PC-9 (cell line): Measurements from ENCODE around the gene CYTH3. TPM values are rescaled to one million over a fixed set of nuclear protein-coding genes. Genes with fewer than 3 reads are reported as not detected.

ENCODE experiments used
- BruUV-seq: library from RNA; stranded (reverse); fragments of 400-500 nt; replicated peaks from 2 replicates; lab custom pipeline; 2021; lab: Mats Ljungman, UMichigan
- CTCF ChIA-PET: fragments of 300-600 bp; sonication (Branson Sonifier 250); formaldehyde crosslinking; loops from one replicate; lab custom pipeline; 2022; ENCODE audit warnings: antibody characterized with exemption; lab: Charles Lee
- POLR2A ChIA-PET: fragments of 300-600 bp; sonication (Branson Sonifier 250); formaldehyde crosslinking; loops from one replicate; lab custom pipeline; 2022; ENCODE audit warnings: antibody characterized with exemption; ENCODE audit not compliant: unreplicated experiment; lab: Charles Lee
- DNase-seq, 2 experiments: peaks; one replicate each; pipeline versions ENCODE4 v3.0.0 to v3.0.0-alpha.2; 2015 to 2022; ENCODE audit warnings: mixed read lengths in 1 of 2
- H2AFZ ChIP-seq: fragments of 200-600 bp; sonication (generic); 2 replicates; pipeline ENCODE4 v1.8.1; 2017; ENCODE audit warnings: antibody characterized with exemption
- H3F3A ChIP-seq: fragments of 200-600 bp; sonication (generic); 2 replicates; pipeline ENCODE4 v1.8.1; 2017; ENCODE audit warnings: antibody characterized with exemption, mild to moderate bottlenecking, low read depth; ENCODE audit not compliant: insufficient read depth
- H3K27ac ChIP-seq: fragments of 200-600 bp; sonication (generic); 2 replicates; pipeline ENCODE4 v1.6.1; 2016; ENCODE audit warnings: mixed run types
- H3K27me3 ChIP-seq: fragments of 200-600 bp; sonication (generic); 2 replicates; pipeline ENCODE4 v1.6.1; 2016; ENCODE audit warnings: low read depth, mixed run types; ENCODE audit not compliant: insufficient read depth
- H3K36me3 ChIP-seq: fragments of 200-600 bp; sonication (generic); 2 replicates; pipeline ENCODE4 v1.6.1; 2016; ENCODE audit warnings: low read depth, mixed run types
- H3K4me1 ChIP-seq: fragments of 200-600 bp; sonication (generic); replicated peaks from 2 replicates; pipeline ENCODE4 v1.6.1; 2016; ENCODE audit warnings: mixed run types; ENCODE audit not compliant: insufficient read depth
- H3K4me2 ChIP-seq: fragments of 200-600 bp; sonication (generic); 2 replicates; pipeline ENCODE4 v1.6.1; 2017; ENCODE audit warnings: mixed run types
- H3K4me3 ChIP-seq: fragments of 200-600 bp; sonication (generic); 2 replicates; pipeline ENCODE4 v1.6.1; 2016; ENCODE audit warnings: mixed run types
- H3K79me2 ChIP-seq: fragments of 200-600 bp; sonication (generic); 2 replicates; pipeline ENCODE4 v1.6.1; 2017; ENCODE audit warnings: low read depth, mixed run types
- H3K9me2 ChIP-seq: fragments of 200-600 bp; sonication (generic); 2 replicates; pipeline ENCODE4 v1.8.1; 2017; ENCODE audit warnings: mild to moderate bottlenecking; ENCODE audit not compliant: insufficient read depth
- H3K9me3 ChIP-seq: fragments of 200-600 bp; sonication (generic); 2 replicates; pipeline ENCODE4 v1.8.1; 2016; ENCODE audit warnings: low read depth; ENCODE audit not compliant: insufficient read depth
- H4K20me1 ChIP-seq: fragments of 200-600 bp; sonication (generic); 2 replicates; pipeline ENCODE4 v1.8.1; 2017; ENCODE audit not compliant: insufficient read depth
- EZH2 ChIP-seq: fragments of 200-600 bp; sonication (generic); IDR thresholded peaks from 2 replicates; pipeline ENCODE4 v1.8.0; 2017; ENCODE audit warnings: antibody characterized with exemption, low read depth
- intact Hi-C: fragments of 100-400 bp; cut with micrococcal nuclease; formaldehyde crosslinking; loops from one replicate; pipeline ENCODE4 v1.10.0; 2022; ENCODE audit not compliant: unreplicated experiment
- total RNA-seq: library from RNA; stranded (reverse); gene quantifications from 2 replicates; pipeline ENCODE4 v1.2.3, GENCODE V29; 2021
- TF ChIP-seq, protein P1 (sequence below): fragments of 200-600 bp; sonication (generic); conservative IDR thresholded peaks from 2 replicates; pipeline ENCODE4 v1.6.1; 2017; ENCODE audit warnings: mixed run types, antibody characterized with exemption, mild to moderate bottlenecking, moderate library complexity

The CYTH3 gene
- total RNA-seq, 1 experiment from 2014 or later = 84.4 TPM

DNA sequence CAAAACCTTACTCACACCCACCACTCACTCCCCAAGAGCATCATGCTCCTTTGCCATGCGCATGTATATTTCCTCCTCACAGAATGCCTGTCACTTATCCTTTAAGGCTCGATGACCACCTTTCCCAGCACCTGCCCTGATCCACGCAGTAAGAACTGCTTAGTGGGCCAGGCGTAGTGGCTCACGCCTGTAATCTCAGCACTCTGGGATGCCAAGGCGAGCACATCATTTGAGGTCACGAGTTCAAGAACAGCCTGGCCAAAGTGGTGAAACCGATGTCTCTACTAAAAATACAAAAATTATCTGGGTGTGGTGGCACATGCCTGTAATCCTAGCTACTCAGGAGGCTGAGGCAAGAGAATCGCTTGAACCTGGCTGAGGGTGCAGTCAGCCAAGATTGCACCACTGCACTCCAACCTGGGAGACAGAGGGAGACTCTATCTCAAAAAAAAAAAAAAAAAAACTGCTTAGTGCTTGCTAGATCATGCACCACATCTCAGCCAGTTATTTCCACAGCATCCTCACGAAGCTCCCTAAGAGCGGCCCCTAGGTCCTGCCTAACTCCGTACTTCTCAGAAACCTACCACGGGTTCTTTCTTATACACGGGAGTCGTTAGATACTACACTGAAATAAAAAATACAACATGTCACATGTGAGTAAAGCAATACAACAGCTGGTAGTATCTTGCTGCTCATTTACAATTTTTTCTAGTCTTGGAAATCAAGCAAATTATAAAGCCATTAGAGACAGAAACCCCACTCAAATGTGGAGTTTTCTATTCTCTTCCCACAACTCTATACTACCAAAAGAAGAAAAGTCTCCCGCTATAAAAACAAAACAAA is 37.2 kb downstream of the CYTH3 start:
- BruUV-seq = no TSS peak
- Histone ChIP-seq H3K4me3 (no peak overlapping the region), H3K4me1 (no peaks in the 10 kb centered on the region), H3K9me3 (no peaks in the 10 kb centered on the region), H3K27me3 (no peaks in the 10 kb centered on the region), H2AFZ (no peak overlapping the region), H3K4me2 (no peak overlapping the region), H3K79me2 (peaks cover 42% of the 10 kb centered on the region), H3K27ac (no peak overlapping the region), H3F3A (peaks cover 3% of the 10 kb centered on the region; the same call in 1 of the 2 replicates), H3K9me2 (no peaks in the 10 kb centered on the region; the same call in 1 of the 2 replicates), H4K20me1 (peaks cover 10% of the 10 kb centered on the region; the same call in 1 of the 2 replicates), H3K36me3 (no peaks in the 10 kb centered on the region)
- no peak for TF ChIP-seq EZH2
- TF ChIP-seq, protein P1, sequence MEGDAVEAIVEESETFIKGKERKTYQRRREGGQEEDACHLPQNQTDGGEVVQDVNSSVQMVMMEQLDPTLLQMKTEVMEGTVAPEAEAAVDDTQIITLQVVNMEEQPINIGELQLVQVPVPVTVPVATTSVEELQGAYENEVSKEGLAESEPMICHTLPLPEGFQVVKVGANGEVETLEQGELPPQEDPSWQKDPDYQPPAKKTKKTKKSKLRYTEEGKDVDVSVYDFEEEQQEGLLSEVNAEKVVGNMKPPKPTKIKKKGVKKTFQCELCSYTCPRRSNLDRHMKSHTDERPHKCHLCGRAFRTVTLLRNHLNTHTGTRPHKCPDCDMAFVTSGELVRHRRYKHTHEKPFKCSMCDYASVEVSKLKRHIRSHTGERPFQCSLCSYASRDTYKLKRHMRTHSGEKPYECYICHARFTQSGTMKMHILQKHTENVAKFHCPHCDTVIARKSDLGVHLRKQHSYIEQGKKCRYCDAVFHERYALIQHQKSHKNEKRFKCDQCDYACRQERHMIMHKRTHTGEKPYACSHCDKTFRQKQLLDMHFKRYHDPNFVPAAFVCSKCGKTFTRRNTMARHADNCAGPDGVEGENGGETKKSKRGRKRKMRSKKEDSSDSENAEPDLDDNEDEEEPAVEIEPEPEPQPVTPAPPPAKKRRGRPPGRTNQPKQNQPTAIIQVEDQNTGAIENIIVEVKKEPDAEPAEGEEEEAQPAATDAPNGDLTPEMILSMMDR = no peak
- intact Hi-C loops = no loop called here
- CTCF ChIA-PET = no interaction called here
- DNase-seq = no peak
- POLR2A ChIA-PET = interaction anchor here (0.6 kb wide), 1 partner anchor 76 kb away, joined by 3 read pairs; no protein-coding TSS in a partner anchor

DNA sequence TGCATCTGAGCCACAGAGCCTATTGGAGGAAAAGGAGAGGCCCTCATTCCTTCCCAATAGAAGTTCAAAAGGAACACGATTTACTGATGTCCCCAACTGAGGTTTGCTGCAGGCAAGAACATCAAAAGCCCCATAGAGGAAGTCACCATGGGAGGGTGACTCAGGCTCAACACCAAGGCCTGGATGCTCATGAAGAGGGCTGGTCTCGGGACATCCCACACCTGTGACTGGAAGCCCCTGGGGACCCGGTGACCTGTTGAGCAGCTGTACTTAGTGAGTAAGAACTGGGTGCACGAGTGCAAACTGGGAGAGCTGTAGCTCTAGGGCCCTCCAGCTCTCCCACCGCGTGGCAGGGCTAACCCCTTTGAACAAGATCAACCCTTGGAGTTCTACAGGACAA is 38.0 kb downstream of the CYTH3 start:
- H3K79me2 ChIP-seq = peaks cover 46% of the 10 kb centered on the region
- H3K27ac ChIP-seq = no peak overlapping the region
- H3K4me3 ChIP-seq = no peak overlapping the region
- ChIA-PET CTCF (no interaction called here), POLR2A (interaction anchor here (0.6 kb wide), 1 partner anchor 77 kb away, joined by 3 read pairs; no protein-coding TSS in a partner anchor)
- TF ChIP-seq, protein P1 = no peak
- TF ChIP-seq EZH2 = no peak
- H4K20me1 ChIP-seq = peaks cover 15% of the 10 kb centered on the region; the same call in 1 of the 2 replicates
- no peaks in the 10 kb centered on the region for H3K36me3 ChIP-seq
- DNase-seq = no peak
- no peaks in the 10 kb centered on the region for H3K9me3 ChIP-seq
- peaks cover 3% of the 10 kb centered on the region; the same call in 1 of the 2 replicates for H3F3A ChIP-seq
- H2AFZ ChIP-seq = no peak overlapping the region
- no peak overlapping the region for H3K4me2 ChIP-seq
- H3K27me3 ChIP-seq = no peaks in the 10 kb centered on the region
- intact Hi-C loops = no loop called here
- no peaks in the 10 kb centered on the region; the same call in 1 of the 2 replicates for H3K9me2 ChIP-seq
- BruUV-seq = no TSS peak
- no peaks in the 10 kb centered on the region for H3K4me1 ChIP-seq

DNA sequence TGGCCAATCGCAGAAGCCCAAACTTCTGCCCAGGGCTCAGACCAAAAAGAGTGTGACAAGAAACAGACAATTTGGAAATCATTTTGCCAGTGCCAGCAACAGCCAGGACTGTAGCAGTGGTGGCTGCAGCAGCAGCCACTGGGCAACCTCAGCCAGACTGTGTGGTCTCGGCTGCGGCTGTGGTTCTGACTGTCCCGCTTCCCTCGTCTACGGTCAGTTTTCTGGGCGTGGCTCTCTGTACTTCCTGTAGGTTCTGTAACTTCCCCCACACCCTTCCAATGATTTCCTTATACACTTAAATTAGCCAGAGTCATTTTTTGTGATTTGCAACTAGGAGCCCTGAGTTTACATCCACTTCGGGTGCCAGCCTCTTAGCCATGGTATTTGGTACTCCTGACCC is 39.9 kb downstream of the CYTH3 start:
- Histone ChIP-seq H3K27me3 (no peaks in the 10 kb centered on the region), H3K27ac (no peak overlapping the region), H3K36me3 (no peaks in the 10 kb centered on the region), H3K4me2 (no peak overlapping the region), H3K4me1 (no peaks in the 10 kb centered on the region), H3K4me3 (no peak overlapping the region), H2AFZ (no peak overlapping the region), H3K9me2 (no peaks in the 10 kb centered on the region), H3K9me3 (no peaks in the 10 kb centered on the region), H4K20me1 (peaks cover 8% of the 10 kb centered on the region; the same call in 1 of the 2 replicates), H3K79me2 (peaks cover 29% of the 10 kb centered on the region; the same call in 1 of the 2 replicates), H3F3A (peaks cover 3% of the 10 kb centered on the region; the same call in 1 of the 2 replicates)
- POLR2A ChIA-PET = interaction anchor here (0.6 kb wide), 1 partner anchor 37 kb away, joined by 3 read pairs; no protein-coding TSS in a partner anchor
- intact Hi-C loops = no loop called here
- BruUV-seq = no TSS peak
- TF ChIP-seq, protein P1 = no peak
- TF ChIP-seq EZH2 = no peak
- CTCF ChIA-PET = no interaction called here
- DNase-seq = no peak
